Common myeloid progenitor, CD34-positive (primary cell): ENCODE results near the gene OSGEP.
A peak's percentile ranks its signal among the peaks of the same experiment; 100 is the strongest.

Experiments used
- CTCF ChIA-PET: fragments of 350-600 bp; sonication (Branson Sonifier 250); formaldehyde crosslinking; loops from one replicate; lab custom pipeline; 2021; ENCODE audit warnings: antibody characterized with exemption; lab: Charles Lee
- POLR2A ChIA-PET: fragments of 350-600 bp; sonication (Branson Sonifier 250); formaldehyde crosslinking; loops from one replicate; lab custom pipeline; 2021; ENCODE audit warnings: antibody characterized with exemption; lab: Charles Lee
- DNase-seq, 3 donors: peaks; one replicate each; pipeline versions ENCODE4 v3.0.0 to v3.0.0-alpha.2; 2013
- H3K27ac ChIP-seq, 2 experiments: 1 replicate in 1 of 2; 2 replicates in 1 of 2; pipeline ENCODE4 v1.7.0; 2013; ENCODE audit warnings: inconsistent platforms in 2 of 2, low read length in 2 of 2, mild to moderate bottlenecking in 2 of 2, low read depth in 1 of 2, moderate library complexity in 1 of 2; ENCODE audit not compliant: severe bottlenecking in 2 of 2, insufficient read depth in 1 of 2, poor library complexity in 1 of 2
- H3K27me3 ChIP-seq, 5 experiments: replicated peaks in 2 of 5; 1 replicate in 3 of 5; 2 replicates in 2 of 5; pipeline versions ENCODE4 v1.6.1 to v1.7.0; 2013; ENCODE audit warnings: low read length in 4 of 5, mild to moderate bottlenecking in 2 of 5, moderate library complexity in 2 of 5, inconsistent platforms in 1 of 5; ENCODE audit not compliant: insufficient read depth in 5 of 5, control insufficient read depth in 4 of 5
- H3K36me3 ChIP-seq, 4 experiments: 1 replicate in 2 of 4; 2 replicates in 2 of 4; pipeline versions ENCODE4 v1.6.1 to v1.7.0; 2013; ENCODE audit warnings: low read length in 3 of 4, control low read depth in 1 of 4, mild to moderate bottlenecking in 1 of 4; ENCODE audit not compliant: control insufficient read depth in 4 of 4, insufficient read depth in 4 of 4
- H3K4me1 ChIP-seq, 4 experiments: 1 replicate in 3 of 4; 2 replicates in 1 of 4; pipeline versions ENCODE4 v1.6.1 to v1.7.1; 2013; ENCODE audit warnings: low read length in 3 of 4, mild to moderate bottlenecking in 3 of 4, control low read depth in 1 of 4, inconsistent platforms in 1 of 4, moderate library complexity in 1 of 4; ENCODE audit not compliant: control insufficient read depth in 4 of 4, insufficient read depth in 4 of 4; ENCODE audit errors: control extremely low read depth in 1 of 4
- H3K4me3 ChIP-seq, 7 experiments: 1 replicate in 4 of 7; 2 replicates in 3 of 7; pipeline versions ENCODE4 v1.5.1 to v1.7.0; 2013; ENCODE audit warnings: mild to moderate bottlenecking in 7 of 7, low read length in 6 of 7, moderate library complexity in 6 of 7, inconsistent platforms in 2 of 7, low read depth in 2 of 7, control low read depth in 1 of 7; ENCODE audit not compliant: insufficient read depth in 4 of 7, control insufficient read depth in 1 of 7; ENCODE audit errors: extremely low read depth in 1 of 7
- H3K9me3 ChIP-seq, 5 experiments: 1 replicate in 4 of 5; 2 replicates in 1 of 5; pipeline versions ENCODE4 v1.6.1 to v1.7.1; 2013; ENCODE audit warnings: low read length in 4 of 5, mild to moderate bottlenecking in 2 of 5, inconsistent platforms in 1 of 5, low read depth in 1 of 5, moderate library complexity in 1 of 5; ENCODE audit not compliant: control insufficient read depth in 4 of 5, insufficient read depth in 2 of 5; ENCODE audit errors: control extremely low read depth in 1 of 5
- WGBS: methylation state at CpG from one replicate; pipeline ENCODE4 v1.1.5; 2013; ENCODE audit not compliant: insufficient coverage; 5-methylcytosine and 5-hydroxymethylcytosine counted together

Gene OSGEP

DNA sequence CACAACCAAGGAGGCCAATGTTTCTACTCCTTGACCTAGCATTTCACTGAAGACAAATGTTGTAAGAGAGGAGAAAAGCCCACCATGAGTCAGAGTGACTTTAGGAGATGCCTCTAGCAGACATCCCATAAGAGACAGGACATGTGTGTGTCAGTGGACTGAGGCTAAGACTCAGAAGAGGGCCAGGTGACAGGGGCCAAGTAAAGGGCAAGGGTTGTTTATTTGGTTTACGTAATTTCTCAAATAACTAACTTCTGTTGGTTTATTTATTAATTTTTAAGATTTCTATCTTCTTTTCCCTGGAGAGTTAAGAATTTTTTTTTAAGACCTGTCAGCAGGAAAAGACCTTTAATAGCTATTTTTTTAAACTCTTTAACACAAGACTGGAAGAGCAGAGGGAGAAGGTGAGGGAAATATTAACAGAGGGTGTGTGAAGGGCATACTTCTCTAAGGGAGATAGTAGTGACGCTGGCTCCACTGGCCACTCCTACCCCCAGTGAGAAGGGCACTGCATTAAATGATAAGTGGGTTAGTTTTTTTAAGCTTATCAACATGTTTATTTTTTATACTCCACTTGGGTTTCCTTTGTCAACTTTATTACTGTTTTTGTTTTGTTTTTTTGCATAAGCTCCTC is 18.0 kb upstream of the OSGEP start:
- no peak overlapping the region for H3K27ac ChIP-seq
- ChIA-PET POLR2A (no interaction called here), CTCF (interaction anchor here (0.6 kb wide), 1 partner anchor 61 kb away, joined by 4 read pairs; no protein-coding TSS in a partner anchor)
- H3K27me3 ChIP-seq = no peaks in the 10 kb centered on the region
- no peak overlapping the region for H3K4me3 ChIP-seq
- peaks cover 17 to 62% (median 41%) of the 10 kb centered on the region in 4 experiments for H3K36me3 ChIP-seq
- no peaks in the 10 kb centered on the region for H3K9me3 ChIP-seq
- peak in 1 of 3 donors; percentile 26 for DNase-seq
- peaks cover 15 to 47% (median 38%) of the 10 kb centered on the region in 4 experiments for H3K4me1 ChIP-seq
- WGBS = no CpG with 5 or more reads among the region's 2 CpGs

- Histone ChIP-seq H3K27ac (peak overlapping the region in 1 of 2 experiments; percentile 88), H3K27me3 (no peaks in the 10 kb centered on the region), H3K4me3 (peak overlapping the region in 6 of 7 experiments; percentile 74 to 98 (median 89)), H3K36me3 (peaks cover 17 to 42% (median 29%) of the 10 kb centered on the region in 4 experiments), H3K4me1 (peaks cover 8 to 28% (median 23%) of the 10 kb centered on the region in 4 experiments), H3K9me3 (no peaks in the 10 kb centered on the region)
- 8% methylated on average over 2 of the region's 2 CpGs for WGBS
- DNase-seq = no peak
- ChIA-PET POLR2A (interaction anchor here (1.4 to 1.9 kb wide), 2 partner anchors 16 to 56 kb away, joined by 4 to 15 read pairs; partner anchors contain the start of genes APEX1 and OSGEP), CTCF (interaction anchor here (1.2 to 3.2 kb wide), 8 partner anchors 9 to 227 kb away, joined by 3 to 14 read pairs (median 5); partner anchors contain the start of gene PIP4P1)
These were observed 15.9 kb upstream of the OSGEP start for GRCh38 chr14:20470603-20470901.

DNA sequence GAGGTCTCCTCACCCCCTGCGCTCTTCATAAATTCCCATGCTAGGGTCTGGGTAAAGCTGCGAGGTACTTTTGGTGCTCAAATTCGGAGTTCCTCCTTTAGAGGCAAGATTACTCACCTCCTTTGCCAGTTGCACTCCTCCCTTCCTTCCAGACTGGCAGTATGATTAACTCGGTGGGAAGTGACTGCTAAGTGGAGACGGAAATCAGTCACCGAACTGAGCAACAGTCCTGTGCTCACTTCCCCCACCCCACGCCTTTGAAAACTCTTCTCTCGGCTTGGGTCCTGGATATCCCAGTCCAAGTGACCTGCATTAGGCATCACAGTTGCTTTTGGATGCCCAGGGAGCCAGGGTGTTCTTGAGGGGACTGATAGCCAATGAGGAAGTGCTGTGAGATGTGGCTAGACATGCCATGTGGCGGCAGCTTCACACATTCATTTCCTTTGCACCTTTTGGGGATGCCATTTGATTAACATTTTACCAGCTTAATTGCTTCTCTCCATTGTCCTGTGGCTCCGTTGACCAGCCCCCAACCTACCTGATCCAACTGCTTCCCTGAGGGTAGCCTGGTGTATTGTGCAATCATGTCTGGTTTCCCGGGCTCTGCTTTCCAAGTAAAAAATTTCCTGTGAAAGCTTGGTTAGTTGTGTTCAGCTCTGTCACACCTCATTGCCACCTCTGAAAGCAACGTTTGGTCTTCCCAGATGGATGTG is 15.4 kb upstream of the OSGEP start:
- H3K27me3 ChIP-seq = no peaks in the 10 kb centered on the region
- H3K4me3 ChIP-seq = peak overlapping the region; percentile 74 to 98 (median 87)
- peak; percentile 80 to 88 (median 84) for DNase-seq
- H3K4me1 ChIP-seq = peaks cover 8 to 28% (median 23%) of the 10 kb centered on the region in 4 experiments
- CTCF ChIA-PET = interaction anchor here (0.9 to 3.2 kb wide), 11 partner anchors 9 to 227 kb away, joined by 3 to 14 read pairs (median 4); partner anchors contain the start of gene PIP4P1
- H3K27ac ChIP-seq = peak overlapping the region; percentile 68 to 88
- no peaks in the 10 kb centered on the region for H3K9me3 ChIP-seq
- 2% methylated on average over 5 of the region's 12 CpGs for WGBS
- peaks cover 13 to 37% (median 25%) of the 10 kb centered on the region in 4 experiments for H3K36me3 ChIP-seq
- POLR2A ChIA-PET = interaction anchor here (0.6 to 1.9 kb wide), 9 partner anchors 8 to 127 kb away, joined by 3 to 15 read pairs (median 4); partner anchors contain the start of genes APEX1, OSGEP, PARP2 and PIP4P1

- WGBS = under 1% methylated on average over 33 of the region's 40 CpGs
- peak within 1 kb of the TSS; percentile 68 to 88 for H3K27ac ChIP-seq
- no peaks in the 10 kb centered on the region for H3K27me3 ChIP-seq
- ChIA-PET CTCF (interaction anchor here (0.9 to 3.2 kb wide), 11 partner anchors 8 to 228 kb away, joined by 3 to 14 read pairs (median 4); partner anchors contain the start of gene PIP4P1), POLR2A (interaction anchor here (0.6 to 1.9 kb wide), 11 partner anchors 8 to 126 kb away, joined by 3 to 15 read pairs (median 4); partner anchors contain the start of genes APEX1, OSGEP, PARP2 and PIP4P1)
- H3K36me3 ChIP-seq = peaks cover 8 to 30% (median 18%) of the 10 kb centered on the region in 4 experiments
- H3K9me3 ChIP-seq = no peaks in the 10 kb centered on the region
- peak; percentile 87 to 95 (median 94) for DNase-seq
- peak within 1 kb of the TSS; percentile 74 to 98 (median 87) for H3K4me3 ChIP-seq
- H3K4me1 ChIP-seq = peaks cover 8 to 28% (median 23%) of the 10 kb centered on the region in 4 experiments
These were observed 14.8 kb upstream of the OSGEP start, which contains the start of gene PNP for GRCh38 chr14:20469242-20469889. TSS of gene PNP (plus strand) at chr14:20469406. CDS start at chr14:20469525, 119 bp downstream.

DNA sequence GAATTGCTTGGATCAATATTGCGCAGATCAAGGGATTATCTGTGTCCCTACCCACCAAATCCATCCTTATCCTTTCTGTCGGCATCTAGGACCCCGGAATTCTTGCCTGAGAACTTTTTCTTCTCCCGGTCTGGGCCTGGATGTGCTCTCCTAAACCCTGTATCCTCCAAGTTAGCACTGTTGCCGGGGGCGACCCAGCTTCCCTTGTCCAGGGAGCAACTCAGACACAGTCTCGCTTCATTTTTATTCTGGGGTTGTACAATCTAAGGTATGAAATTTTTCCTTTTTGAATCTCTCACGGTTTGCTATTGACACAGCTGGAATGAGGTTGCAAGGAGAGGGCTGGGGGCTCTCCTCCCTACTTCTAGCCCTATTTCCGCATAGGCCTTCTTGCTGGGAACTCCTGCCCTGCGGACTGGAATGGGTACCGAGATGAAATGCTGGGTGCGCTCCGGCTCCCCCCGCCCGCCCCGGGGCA is 14.2 kb upstream of the OSGEP start:
- ChIA-PET POLR2A (interaction anchor here (0.7 to 1.9 kb wide), 6 partner anchors 7 to 126 kb away, joined by 3 to 15 read pairs (median 8); partner anchors contain the start of genes APEX1, OSGEP, PARP2 and PIP4P1), CTCF (interaction anchor here (1.1 to 3.2 kb wide), 3 partner anchors 8 to 60 kb away, joined by 3 to 14 read pairs (median 9); partner anchors contain the start of gene PIP4P1)
- peak overlapping the region; percentile 68 to 88 for H3K27ac ChIP-seq
- H3K27me3 ChIP-seq = no peaks in the 10 kb centered on the region
- peaks cover 5 to 25% (median 15%) of the 10 kb centered on the region in 4 experiments for H3K36me3 ChIP-seq
- no peak for DNase-seq
- H3K9me3 ChIP-seq = no peaks in the 10 kb centered on the region
- WGBS = 35% methylated on average over 16 of the region's 16 CpGs
- H3K4me1 ChIP-seq = peaks cover 8 to 28% (median 23%) of the 10 kb centered on the region in 4 experiments
- H3K4me3 ChIP-seq = peak overlapping the region; percentile 74 to 98 (median 87)
